22Rv1 (cell line): ENCODE data around the gene NFATC2.

Source experiments
- ZFX ChIP-seq: fragments of 450-650 bp; IDR thresholded peaks from 2 replicates; pipeline ENCODE4 v1.6.1; 2017; ENCODE audit warnings: antibody characterized with exemption, borderline replicate concordance
- TF ChIP-seq, protein P1 (sequence below): fragments of 450-650 bp; IDR thresholded peaks from 2 replicates; pipeline ENCODE4 v1.5.1; 2017; ENCODE audit warnings: mild to moderate bottlenecking

DNA sequence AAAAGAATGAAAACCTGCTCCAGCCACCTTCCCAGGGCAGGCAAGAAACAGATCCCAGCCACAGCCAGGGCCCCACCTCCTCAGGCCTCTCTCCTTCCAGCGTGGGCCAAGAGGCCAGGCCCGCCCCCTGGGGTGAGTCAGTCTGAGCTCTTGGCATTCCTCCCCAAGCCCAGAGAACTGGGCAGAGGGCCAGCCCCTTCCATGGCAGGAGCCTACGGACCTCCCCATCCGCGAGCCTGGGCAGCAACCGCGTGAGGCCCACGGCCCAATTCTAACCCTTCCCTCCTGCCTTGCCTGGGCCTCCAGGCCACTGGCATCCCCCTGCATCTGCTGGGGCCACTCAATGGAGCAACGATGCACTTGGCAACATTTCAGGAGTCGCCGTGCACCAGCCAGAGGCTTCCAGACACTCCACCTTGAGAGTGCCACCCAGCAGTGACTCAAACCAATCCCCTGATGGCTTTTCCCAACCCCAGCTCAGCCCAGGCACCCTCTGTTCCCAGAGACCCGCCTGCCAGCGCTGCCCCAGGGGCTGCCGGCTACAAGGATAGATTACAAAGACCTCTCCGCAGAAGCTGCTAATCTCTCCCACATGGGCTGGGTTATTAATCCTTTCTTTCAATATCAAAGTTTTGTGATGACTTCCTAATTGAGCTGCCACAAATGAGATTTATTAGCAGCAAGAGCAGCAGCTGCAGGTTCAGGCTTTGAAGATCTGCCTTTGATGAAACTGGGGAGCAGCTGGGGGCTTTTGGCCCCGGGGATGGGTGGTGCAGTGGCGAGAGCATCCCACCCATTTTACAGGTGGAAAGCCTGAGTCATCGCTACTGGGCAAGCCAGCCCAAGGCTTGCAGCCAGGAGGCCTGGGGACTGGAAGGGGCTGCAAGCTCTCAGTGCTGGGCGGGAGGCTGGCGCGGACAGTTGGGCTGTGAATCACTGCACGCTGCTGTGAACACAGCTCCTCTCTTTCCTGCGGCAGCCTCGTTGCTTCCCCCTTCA lies 85.7 kb downstream of the NFATC2 start:
- TF ChIP-seq, protein P1, sequence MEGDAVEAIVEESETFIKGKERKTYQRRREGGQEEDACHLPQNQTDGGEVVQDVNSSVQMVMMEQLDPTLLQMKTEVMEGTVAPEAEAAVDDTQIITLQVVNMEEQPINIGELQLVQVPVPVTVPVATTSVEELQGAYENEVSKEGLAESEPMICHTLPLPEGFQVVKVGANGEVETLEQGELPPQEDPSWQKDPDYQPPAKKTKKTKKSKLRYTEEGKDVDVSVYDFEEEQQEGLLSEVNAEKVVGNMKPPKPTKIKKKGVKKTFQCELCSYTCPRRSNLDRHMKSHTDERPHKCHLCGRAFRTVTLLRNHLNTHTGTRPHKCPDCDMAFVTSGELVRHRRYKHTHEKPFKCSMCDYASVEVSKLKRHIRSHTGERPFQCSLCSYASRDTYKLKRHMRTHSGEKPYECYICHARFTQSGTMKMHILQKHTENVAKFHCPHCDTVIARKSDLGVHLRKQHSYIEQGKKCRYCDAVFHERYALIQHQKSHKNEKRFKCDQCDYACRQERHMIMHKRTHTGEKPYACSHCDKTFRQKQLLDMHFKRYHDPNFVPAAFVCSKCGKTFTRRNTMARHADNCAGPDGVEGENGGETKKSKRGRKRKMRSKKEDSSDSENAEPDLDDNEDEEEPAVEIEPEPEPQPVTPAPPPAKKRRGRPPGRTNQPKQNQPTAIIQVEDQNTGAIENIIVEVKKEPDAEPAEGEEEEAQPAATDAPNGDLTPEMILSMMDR, result no peak
- no peak for TF ChIP-seq ZFX
